GM12801 (cell line): ENCODE measurements around the gene ZBP1.

ENCODE experiments used
- TF ChIP-seq, protein P1 (sequence below): IDR thresholded peaks from one replicate; pipeline ENCODE4 v1.5.1; 2011; ENCODE audit warnings: control low read depth; ENCODE audit not compliant: insufficient read length; ENCODE audit errors: extremely low read depth

The ZBP1 gene

DNA sequence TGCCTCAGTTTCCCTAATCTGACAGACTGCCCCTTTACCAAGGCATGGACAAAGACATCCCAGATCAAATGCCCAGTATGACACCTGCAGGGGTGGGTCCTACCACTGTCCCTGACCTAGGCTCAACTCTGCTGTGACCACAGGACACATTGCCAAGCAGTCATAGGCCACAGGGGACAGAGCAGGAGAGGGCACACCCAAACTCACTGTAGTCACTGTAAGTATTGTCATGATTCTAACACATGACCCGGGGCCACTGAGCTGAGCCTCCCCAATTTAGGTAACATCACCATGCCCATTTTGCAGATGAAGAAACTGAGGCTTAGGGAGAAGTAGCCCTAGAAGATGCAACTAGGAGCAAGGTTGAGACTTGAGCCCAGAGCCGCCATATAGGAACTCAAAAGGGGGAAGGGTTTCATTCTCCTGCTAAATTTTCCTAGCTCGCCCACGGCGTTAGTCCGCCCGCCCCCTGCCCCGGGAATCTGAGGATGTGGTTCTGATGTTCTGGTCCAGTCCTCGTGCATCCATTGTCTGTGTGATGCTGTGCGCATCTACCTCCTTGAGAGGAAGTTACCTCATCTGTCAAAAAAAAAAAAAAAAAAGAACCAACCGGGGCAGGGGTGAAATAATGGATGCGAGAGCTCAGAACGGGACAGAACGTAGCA lies 44.8 kb upstream of the ZBP1 start:
- TF ChIP-seq, protein P1, sequence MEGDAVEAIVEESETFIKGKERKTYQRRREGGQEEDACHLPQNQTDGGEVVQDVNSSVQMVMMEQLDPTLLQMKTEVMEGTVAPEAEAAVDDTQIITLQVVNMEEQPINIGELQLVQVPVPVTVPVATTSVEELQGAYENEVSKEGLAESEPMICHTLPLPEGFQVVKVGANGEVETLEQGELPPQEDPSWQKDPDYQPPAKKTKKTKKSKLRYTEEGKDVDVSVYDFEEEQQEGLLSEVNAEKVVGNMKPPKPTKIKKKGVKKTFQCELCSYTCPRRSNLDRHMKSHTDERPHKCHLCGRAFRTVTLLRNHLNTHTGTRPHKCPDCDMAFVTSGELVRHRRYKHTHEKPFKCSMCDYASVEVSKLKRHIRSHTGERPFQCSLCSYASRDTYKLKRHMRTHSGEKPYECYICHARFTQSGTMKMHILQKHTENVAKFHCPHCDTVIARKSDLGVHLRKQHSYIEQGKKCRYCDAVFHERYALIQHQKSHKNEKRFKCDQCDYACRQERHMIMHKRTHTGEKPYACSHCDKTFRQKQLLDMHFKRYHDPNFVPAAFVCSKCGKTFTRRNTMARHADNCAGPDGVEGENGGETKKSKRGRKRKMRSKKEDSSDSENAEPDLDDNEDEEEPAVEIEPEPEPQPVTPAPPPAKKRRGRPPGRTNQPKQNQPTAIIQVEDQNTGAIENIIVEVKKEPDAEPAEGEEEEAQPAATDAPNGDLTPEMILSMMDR = no peak

DNA sequence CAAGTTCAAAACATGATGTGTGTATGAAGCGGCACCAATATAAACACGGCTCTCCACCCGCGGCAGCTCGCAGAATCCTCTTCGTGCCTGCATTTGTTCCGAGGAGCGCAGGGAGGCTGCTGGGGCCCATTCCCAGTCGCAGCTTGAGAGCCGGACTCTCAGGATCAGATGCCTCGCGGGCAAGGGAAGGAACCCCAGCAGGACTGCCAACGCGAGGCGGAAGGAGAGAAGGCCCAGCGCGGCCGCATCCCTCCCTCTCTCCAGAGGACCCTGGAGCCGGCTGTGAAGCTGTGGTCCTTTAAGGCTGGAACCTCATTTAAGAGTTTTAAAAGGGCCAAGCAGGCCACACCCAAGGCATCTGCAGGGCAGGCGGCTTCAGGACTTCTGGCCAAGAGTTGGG lies 44.2 kb upstream of the ZBP1 start:
- TF ChIP-seq, protein P1 = no peak

DNA sequence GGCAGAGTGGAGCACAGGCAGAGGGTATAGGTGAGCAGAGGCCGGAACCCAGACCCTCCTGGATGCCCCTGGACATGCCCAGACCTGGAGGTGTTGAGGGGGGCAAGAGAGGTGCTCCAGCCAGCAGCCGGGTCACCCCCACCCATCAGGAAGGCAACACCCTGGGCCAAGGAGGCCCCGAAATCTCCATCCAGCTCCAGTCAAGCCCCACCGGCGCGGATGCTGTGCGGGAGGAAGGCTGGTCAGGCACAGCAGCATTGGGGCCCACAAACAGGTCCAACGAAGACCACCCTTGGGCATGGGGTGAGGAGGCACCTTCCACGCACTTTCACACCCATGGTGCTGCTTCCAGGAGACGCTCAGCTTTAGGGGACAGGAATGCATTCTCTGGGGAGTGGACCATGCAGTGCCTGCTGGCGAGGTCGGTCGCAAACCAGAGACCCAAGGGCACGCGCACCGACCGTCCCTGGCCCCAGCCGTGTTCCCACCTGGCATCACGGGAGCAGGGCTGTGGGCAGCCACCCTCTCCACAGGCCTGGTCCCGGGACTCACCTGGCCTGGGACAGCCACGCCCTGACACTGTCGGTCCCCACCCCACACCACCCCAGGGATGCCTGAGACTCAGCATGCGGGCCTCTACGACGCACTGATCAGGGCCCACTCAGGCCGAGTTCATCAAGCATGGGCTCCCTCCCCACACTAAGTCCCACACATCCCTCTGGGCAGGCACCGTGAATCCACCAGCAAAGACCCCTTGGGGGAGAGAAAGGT lies 43.6 kb upstream of the ZBP1 start:
- TF ChIP-seq, protein P1 = no peak

DNA sequence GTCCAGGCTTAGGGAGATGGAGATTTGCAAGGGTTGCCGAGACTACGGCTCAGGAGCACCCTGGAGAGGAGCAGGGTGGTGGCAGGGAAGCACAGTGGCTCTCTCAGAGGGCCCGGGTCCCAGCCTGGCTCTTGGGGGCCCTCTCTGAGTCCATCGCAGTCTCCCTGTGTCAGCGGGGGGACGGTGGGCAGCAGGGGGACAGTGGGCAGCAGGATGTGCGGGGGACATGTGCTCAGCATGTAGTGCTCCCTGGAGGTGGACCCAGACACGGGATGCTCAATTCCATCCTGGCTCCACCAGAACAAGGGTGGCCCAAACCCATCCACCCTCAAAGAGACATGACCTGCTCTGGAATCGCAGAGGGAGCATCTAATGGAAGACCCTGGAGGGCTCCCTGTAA lies 43.0 kb upstream of the ZBP1 start:
- TF ChIP-seq, protein P1 = no peak

- TF ChIP-seq, protein P1 = no peak
Observed at GRCh38 chr20:57662456-57663240, 42.4 kb upstream of the ZBP1 start.

DNA sequence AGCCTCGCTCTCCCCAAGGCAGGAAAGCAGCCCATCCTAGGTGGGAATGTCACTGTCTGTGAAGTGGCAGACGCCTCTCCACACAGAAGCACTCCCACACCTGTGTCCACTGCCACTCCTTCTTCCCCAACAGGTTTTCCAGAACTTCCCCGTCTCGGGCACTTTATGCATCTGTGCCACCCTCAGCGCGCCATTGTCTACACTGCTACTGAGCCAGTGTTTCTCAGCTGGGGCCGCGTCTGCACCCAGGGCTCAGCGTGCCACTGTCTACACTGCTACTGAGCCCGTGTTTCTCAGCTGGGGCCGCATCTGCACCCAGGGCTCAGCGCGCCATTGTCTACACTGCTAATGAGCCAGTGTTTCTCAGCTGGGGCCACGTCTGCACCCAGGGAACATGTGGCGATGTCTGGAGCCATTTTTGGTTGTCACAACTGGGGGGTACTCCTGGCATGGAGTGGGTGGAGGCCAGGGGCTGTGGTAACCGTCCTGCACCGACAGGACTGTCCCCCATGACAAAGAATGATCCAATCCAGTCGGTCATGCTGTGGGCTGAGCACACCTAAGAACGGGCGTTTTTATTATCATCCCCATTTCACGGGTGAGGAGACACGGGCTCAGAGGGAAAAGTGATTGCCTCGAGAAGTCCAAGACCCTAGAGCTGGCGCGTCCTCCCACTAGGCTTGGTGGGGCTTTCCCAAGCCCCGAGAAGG lies 41.7 kb upstream of the ZBP1 start:
- TF ChIP-seq, protein P1 = no peak
